Esophagus muscularis mucosa (tissue), 4 donors: ENCODE measurements around the gene FAM222A. TPM values are rescaled to one million over a fixed set of nuclear protein-coding genes. Genes with fewer than 3 reads are reported as not detected.

ENCODE experiments used
- DNase-seq: peaks from one replicate; pipeline ENCODE4 v3.0.0-alpha.2; 2017; ENCODE audit errors: extremely low spot score
- H3K27ac ChIP-seq, 4 donors: fragments of 200-600 bp; sonication (generic); replicated peaks in 1 of 4; 1 replicate in 3 of 4; 2 replicates in 1 of 4; pipeline ENCODE4 v1.5.1; 2016 to 2019; ENCODE audit warnings: mild to moderate bottlenecking in 1 of 4
- H3K27me3 ChIP-seq, 4 donors: fragments of 200-600 bp; sonication (generic); one replicate each; pipeline versions ENCODE4 v1.5.1 to v1.6.0; 2016 to 2019
- H3K36me3 ChIP-seq, 4 donors: fragments of 200-600 bp; sonication (generic); one replicate each; pipeline ENCODE4 v1.5.1; 2016 to 2019
- H3K4me1 ChIP-seq, 4 donors: fragments of 200-600 bp; sonication (generic); one replicate each; pipeline ENCODE4 v1.5.1; 2016 to 2019
- H3K4me3 ChIP-seq, 4 donors: fragments of 200-600 bp; sonication (generic); 1 replicate in 2 of 4; 2 replicates in 2 of 4; pipeline ENCODE4 v1.5.1; 2016 to 2019; ENCODE audit warnings: mild to moderate bottlenecking in 4 of 4, moderate library complexity in 1 of 4
- H3K9me3 ChIP-seq, 4 donors: fragments of 200-600 bp; sonication (generic); 1 replicate in 3 of 4; 2 replicates in 1 of 4; pipeline ENCODE4 v1.5.1; 2016 to 2019
- CTCF ChIP-seq, 3 experiments: fragments of 200-600 bp in 2 of 3; fragments of 450-650 bp in 1 of 3; sonication (generic) in 2 of 3; IDR thresholded peaks; one replicate each; pipeline ENCODE4 v1.5.1; 2017 to 2019; ENCODE audit warnings: antibody characterized with exemption in 3 of 3, mild to moderate bottlenecking in 2 of 3, moderate library complexity in 1 of 3
- EP300 ChIP-seq: sonication (generic); formaldehyde crosslinking; IDR thresholded peaks from one replicate; pipeline ENCODE4 v1.6.1; 2017; ENCODE audit warnings: antibody characterized with exemption
- POLR2A ChIP-seq: fragments of 450-650 bp; IDR thresholded peaks from one replicate; pipeline ENCODE4 v1.6.1; 2017; ENCODE audit warnings: antibody characterized with exemption, moderate library complexity, mild to moderate bottlenecking, low read depth
- POLR2AphosphoS5 ChIP-seq, 2 donors: sonication (generic); formaldehyde crosslinking; IDR thresholded peaks; one replicate each; pipeline ENCODE4 v1.6.1; 2017; ENCODE audit warnings: antibody characterized with exemption in 2 of 2
- WGBS: methylation state at CpG from one replicate; pipeline ENCODE4 v1.1.5; 2018; 5-methylcytosine and 5-hydroxymethylcytosine counted together
- intact Hi-C: fragments of 100-400 bp; cut with DNase I; formaldehyde crosslinking; loops from one replicate; pipeline ENCODE4 v1.15.1; 2023
- total RNA-seq, 4 donors: library from RNA; depleted of rRNA; stranded (reverse); fragments of >200 nt; gene quantifications; one replicate each; pipeline versions ENCODE4 v1.1.0 to v1.2.1, GENCODE V29; 2016

Gene FAM222A
- total RNA-seq, 4 donors from 2014 or later, result 0.42 to 3.8 (median 3.2) TPM

- Histone ChIP-seq H3K27ac (no peak overlapping the region), H3K9me3 (peaks cover 0 to 7% (median 3%) of the 10 kb centered on the region in 4 donors), H3K4me3 (no peak overlapping the region), H3K27me3 (peaks cover 0 to 8% (median 0%) of the 10 kb centered on the region in 4 donors), H3K4me1 (peaks cover 0 to 8% (median 0%) of the 10 kb centered on the region in 4 donors), H3K36me3 (peaks cover 0 to 3% (median 0%) of the 10 kb centered on the region in 4 donors)
- DNase-seq, result no peak
- no CpG with 5 or more reads among the region's 3 CpGs for WGBS
- no peak for TF ChIP-seq EP300
- no peak for TF ChIP-seq POLR2AphosphoS5 (IDR thresholded peaks at IDR 0.05)
- TF ChIP-seq CTCF (IDR thresholded peaks at IDR 0.05), result no peak
- no peak for TF ChIP-seq POLR2A
- intact Hi-C loops, result no loop called here
Observed at GRCh38 chr12:109763201-109763841, 49.7 kb downstream of the FAM222A start.

- Histone ChIP-seq H3K4me1 (peaks cover 0 to 8% (median 0%) of the 10 kb centered on the region in 4 donors), H3K36me3 (peaks cover 0 to 10% (median 0%) of the 10 kb centered on the region in 4 donors), H3K27me3 (peaks cover 0 to 8% (median 0%) of the 10 kb centered on the region in 4 donors), H3K27ac (no peak overlapping the region), H3K4me3 (no peak overlapping the region), H3K9me3 (peaks cover 0 to 7% (median 3%) of the 10 kb centered on the region in 4 donors)
- TF ChIP-seq CTCF (IDR thresholded peaks at IDR 0.05) (no peak), EP300 (no peak), POLR2A (no peak), POLR2AphosphoS5 (IDR thresholded peaks at IDR 0.05) (no peak)
- intact Hi-C loops, result no loop called here
- DNase-seq, result no peak
- 88% methylated on average over 3 of the region's 3 CpGs for WGBS
Observed at GRCh38 chr12:109764123-109764522, 50.5 kb downstream of the FAM222A start.

DNA sequence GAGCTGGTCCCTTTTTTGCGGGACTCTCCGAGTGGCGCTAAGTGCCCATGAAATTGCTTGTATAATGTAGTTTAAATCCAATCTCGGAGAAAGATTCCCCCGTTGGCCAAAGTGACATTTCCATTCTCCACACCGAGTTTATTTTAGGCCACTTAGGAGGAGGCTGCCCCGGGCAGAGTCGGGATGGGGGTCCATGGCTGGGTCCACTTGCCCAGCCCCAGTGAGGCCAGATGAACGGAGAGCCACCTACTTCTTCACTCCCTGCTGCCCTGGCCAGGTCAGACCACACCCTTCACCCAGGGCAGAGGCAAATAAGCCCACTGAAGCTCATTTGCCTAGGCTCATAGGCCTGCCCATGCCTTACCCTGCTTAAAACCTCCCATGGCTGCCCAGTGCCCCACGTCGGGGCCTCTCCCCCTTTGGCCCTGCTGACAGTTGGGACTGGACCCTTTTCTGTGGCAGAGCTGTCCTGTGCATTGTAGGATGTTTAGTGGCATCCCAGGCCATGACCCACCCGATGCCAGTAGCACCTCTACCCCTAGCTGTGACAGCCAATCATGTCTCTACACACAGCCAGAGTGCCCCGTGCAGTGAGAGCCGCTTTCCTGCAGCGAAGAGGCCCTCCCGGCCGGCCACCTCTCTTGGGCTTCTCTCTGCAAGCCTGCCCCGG lies 51.3 kb downstream of the FAM222A start:
- no peak overlapping the region for H3K27ac ChIP-seq
- peaks cover 0 to 10% (median 0%) of the 10 kb centered on the region in 4 donors for H3K36me3 ChIP-seq
- peaks cover 0 to under 1% (median 0%) of the 10 kb centered on the region in 4 donors for H3K27me3 ChIP-seq
- no peak overlapping the region for H3K4me3 ChIP-seq
- intact Hi-C loops, result no loop called here
- DNase-seq, result no peak
- peaks cover 0 to 7% (median 3%) of the 10 kb centered on the region in 4 donors for H3K9me3 ChIP-seq
- peaks cover 0 to 8% (median 0%) of the 10 kb centered on the region in 4 donors for H3K4me1 ChIP-seq
- TF ChIP-seq CTCF (IDR thresholded peaks at IDR 0.05) (no peak), EP300 (no peak), POLR2A (no peak), POLR2AphosphoS5 (IDR thresholded peaks at IDR 0.05) (no peak)
- 86% methylated on average over 15 of the region's 18 CpGs for WGBS

DNA sequence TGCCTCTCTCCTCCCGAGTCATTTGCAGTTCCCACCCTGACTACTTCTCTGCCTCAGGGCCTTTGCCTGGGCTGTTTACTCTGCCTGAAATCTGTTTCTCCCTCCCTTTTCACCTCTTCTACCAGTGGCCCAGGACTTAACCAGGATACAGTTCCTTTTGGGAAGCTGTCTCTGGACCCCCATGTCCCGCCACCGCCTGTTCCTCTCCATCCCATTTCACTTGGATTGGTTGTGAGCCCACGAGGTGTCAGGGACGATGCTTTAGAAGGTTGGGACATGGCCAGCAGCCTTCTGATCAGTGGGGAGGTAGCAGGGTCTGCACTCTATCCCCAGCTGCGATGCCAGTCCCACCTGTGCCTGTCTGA lies 51.8 kb downstream of the FAM222A start:
- Histone ChIP-seq H3K4me3 (no peak overlapping the region), H3K27me3 (no peaks in the 10 kb centered on the region), H3K36me3 (peaks cover 0 to 10% (median 0%) of the 10 kb centered on the region in 4 donors), H3K27ac (no peak overlapping the region), H3K4me1 (peaks cover 0 to 3% (median 0%) of the 10 kb centered on the region in 4 donors), H3K9me3 (peaks cover 0 to 7% (median 3%) of the 10 kb centered on the region in 4 donors)
- TF ChIP-seq EP300 (no peak), POLR2A (no peak)
- WGBS, result 95% methylated on average over 6 of the region's 6 CpGs
- no peak for DNase-seq
- intact Hi-C loops, result no loop called here

DNA sequence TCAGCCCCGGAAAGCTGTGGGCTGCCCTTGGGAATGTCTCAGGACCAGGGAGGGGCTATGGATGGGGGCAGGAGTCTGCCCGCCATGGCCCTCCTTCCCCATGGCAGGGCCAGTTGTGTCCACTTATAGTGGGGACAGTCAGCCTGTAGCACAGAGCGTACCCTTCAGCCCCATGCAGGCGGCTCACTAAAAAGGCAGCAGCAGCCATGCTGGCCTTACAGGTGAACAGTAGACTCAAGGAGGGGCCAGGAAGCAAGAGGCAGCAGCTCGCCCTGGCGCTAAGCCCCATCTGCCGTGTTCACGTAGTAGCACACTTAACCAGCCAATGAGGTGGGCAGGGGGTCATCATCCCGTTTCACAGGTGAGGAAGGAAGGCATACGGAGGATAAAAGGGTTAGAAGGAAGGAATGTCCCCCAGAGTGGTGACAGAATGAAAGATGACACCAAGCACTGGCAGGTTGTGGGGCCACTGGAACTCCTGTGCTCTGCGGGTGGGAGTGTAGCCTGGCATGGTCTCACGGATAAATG lies 52.7 kb downstream of the FAM222A start:
- no peak for DNase-seq
- TF ChIP-seq POLR2AphosphoS5 (IDR thresholded peaks at IDR 0.05), result no peak
- TF ChIP-seq POLR2A, result no peak
- TF ChIP-seq EP300, result no peak
- TF ChIP-seq CTCF (IDR thresholded peaks at IDR 0.05), result no peak
- Histone ChIP-seq H3K4me1 (no peaks in the 10 kb centered on the region), H3K27me3 (no peaks in the 10 kb centered on the region), H3K27ac (no peak overlapping the region), H3K9me3 (peaks cover 0 to 7% (median 3%) of the 10 kb centered on the region in 4 donors), H3K36me3 (peaks cover 0 to 10% (median 0%) of the 10 kb centered on the region in 4 donors), H3K4me3 (no peak overlapping the region)
- intact Hi-C loops, result no loop called here
- WGBS, result 87% methylated on average over 10 of the region's 12 CpGs
